ENCODE results near the gene ABCA13. TPM values are rescaled to one million over a fixed set of nuclear protein-coding genes. Genes with fewer than 3 reads are reported as not detected.

The ABCA13 gene
- total and polyA plus RNA-seq, 3 experiments from 2014 or later, result not detected

- Histone ChIP-seq H3K4me3 (ENCODE audit: low read length) (no peak overlapping the region), H3K36me3 (ENCODE audit: insufficient read depth, low read length) (no peaks in the 10 kb centered on the region), H3K9me3 (ENCODE audit: low read length) (no peaks in the 10 kb centered on the region), H3K27ac (ENCODE audit: low read depth, low read length) (no peak overlapping the region), H3K27me3 (ENCODE audit: insufficient read depth, low read length, poor library complexity, severe bottlenecking) (no peaks in the 10 kb centered on the region), H3K4me1 (ENCODE audit: insufficient read depth, low read length) (no peaks in the 10 kb centered on the region)
- H3K27ac Mint-ChIP-seq, result no peak overlapping the region
- H3K4me3 Mint-ChIP-seq, result no peak overlapping the region
- no peaks in the 10 kb centered on the region for H3K27me3 Mint-ChIP-seq
- H3K36me3 Mint-ChIP-seq, result peaks cover 0 to 2% (median 0%) of the 10 kb centered on the region in 3 donors
- ChIA-PET CTCF (no interaction called here), POLR2A (no interaction called here)
- no peak for DNase-seq
- peaks cover 0 to 2% (median 0%) of the 10 kb centered on the region in 5 donors for H3K9me3 Mint-ChIP-seq
- no peaks in the 10 kb centered on the region for H3K4me1 Mint-ChIP-seq
Measured at GRCh38 chr7:48637382-48637781, 466.1 kb downstream of the ABCA13 start.

- Mint-ChIP-seq H3K9me3 (peaks cover 0 to 2% (median 0%) of the 10 kb centered on the region in 5 donors), H3K4me3 (no peak overlapping the region), H3K27ac (no peak overlapping the region), H3K36me3 (peaks cover 0 to 2% (median 0%) of the 10 kb centered on the region in 3 donors), H3K4me1 (no peaks in the 10 kb centered on the region), H3K27me3 (no peaks in the 10 kb centered on the region)
- CTCF ChIA-PET, result no interaction called here
- POLR2A ChIA-PET, result no interaction called here
- H3K4me3 ChIP-seq (ENCODE audit: low read length), result no peak overlapping the region
- no peaks in the 10 kb centered on the region for H3K36me3 ChIP-seq (ENCODE audit: insufficient read depth, low read length)
- no peaks in the 10 kb centered on the region for H3K4me1 ChIP-seq (ENCODE audit: insufficient read depth, low read length)
- no peaks in the 10 kb centered on the region for H3K9me3 ChIP-seq (ENCODE audit: low read length)
- DNase-seq, result no peak
- no peak overlapping the region for H3K27ac ChIP-seq (ENCODE audit: low read depth, low read length)
- no peaks in the 10 kb centered on the region for H3K27me3 ChIP-seq (ENCODE audit: insufficient read depth, low read length, poor library complexity, severe bottlenecking)
Measured at GRCh38 chr7:48638041-48638440, 466.8 kb downstream of the ABCA13 start.

DNA sequence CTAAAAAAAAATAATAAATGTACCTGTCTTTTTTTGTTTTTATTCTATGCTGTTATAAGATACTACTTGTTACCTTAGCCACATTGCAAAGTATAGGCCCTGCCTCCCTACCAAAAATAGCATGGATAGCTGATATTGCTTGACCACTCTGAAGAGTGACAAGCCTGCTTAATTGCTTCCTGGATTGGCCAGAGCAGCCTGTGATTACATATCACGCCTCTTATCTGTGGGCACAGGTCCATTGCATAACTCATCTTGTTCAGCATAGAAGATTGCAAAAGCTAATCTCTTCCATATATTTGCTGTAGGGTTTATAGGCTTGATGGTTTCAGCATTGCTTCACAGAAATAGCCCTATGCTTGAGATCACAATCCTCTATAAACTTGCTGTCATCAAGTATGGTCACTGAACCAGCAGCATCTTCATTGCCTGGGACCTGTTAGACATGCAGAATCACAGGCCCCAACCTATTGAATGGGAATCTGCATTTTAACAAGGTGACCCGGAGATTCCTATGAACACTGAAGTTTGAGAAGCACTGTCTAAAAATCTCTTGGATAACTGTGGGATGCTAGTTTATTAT, 472.3 kb downstream of the ABCA13 start:
- no peaks in the 10 kb centered on the region for H3K27me3 ChIP-seq (ENCODE audit: insufficient read depth, low read length, poor library complexity, severe bottlenecking)
- Mint-ChIP-seq H3K36me3 (no peaks in the 10 kb centered on the region), H3K9me3 (no peaks in the 10 kb centered on the region), H3K27me3 (no peaks in the 10 kb centered on the region), H3K27ac (no peak overlapping the region), H3K4me3 (no peak overlapping the region), H3K4me1 (no peaks in the 10 kb centered on the region)
- no peaks in the 10 kb centered on the region for H3K9me3 ChIP-seq (ENCODE audit: low read length)
- no peaks in the 10 kb centered on the region for H3K36me3 ChIP-seq (ENCODE audit: insufficient read depth, low read length)
- POLR2A ChIA-PET, result no interaction called here
- CTCF ChIA-PET, result no interaction called here
- no peak overlapping the region for H3K4me3 ChIP-seq (ENCODE audit: low read length)
- no peak for DNase-seq
- no peak overlapping the region for H3K27ac ChIP-seq (ENCODE audit: low read depth, low read length)
- no peaks in the 10 kb centered on the region for H3K4me1 ChIP-seq (ENCODE audit: insufficient read depth, low read length)

DNA sequence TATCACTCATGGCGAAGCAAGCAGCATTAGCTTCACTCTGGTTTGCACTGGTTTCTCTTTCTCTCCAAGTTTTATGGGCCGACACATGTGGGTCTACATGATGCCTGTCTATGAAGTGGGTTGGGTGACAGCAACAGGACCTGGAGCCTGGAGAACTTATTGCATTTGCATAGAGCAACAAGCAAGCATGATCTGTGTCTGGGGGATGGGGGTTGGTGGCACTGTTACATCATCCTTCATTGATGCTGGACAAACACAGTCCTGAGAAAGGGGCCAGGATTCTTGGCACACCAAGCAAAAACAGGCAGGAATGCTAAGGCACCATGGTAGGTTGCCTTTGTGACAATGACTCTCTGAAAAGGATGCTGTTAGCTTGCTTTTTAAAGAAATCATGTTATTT, 486.9 kb downstream of the ABCA13 start:
- H3K4me3 ChIP-seq (ENCODE audit: low read length), result no peak overlapping the region
- DNase-seq, result no peak
- Mint-ChIP-seq H3K36me3 (no peaks in the 10 kb centered on the region), H3K4me3 (no peak overlapping the region), H3K4me1 (no peaks in the 10 kb centered on the region), H3K9me3 (peaks cover 3 to 9% (median 5%) of the 10 kb centered on the region in 5 donors), H3K27ac (no peak overlapping the region), H3K27me3 (no peaks in the 10 kb centered on the region)
- no peaks in the 10 kb centered on the region for H3K4me1 ChIP-seq (ENCODE audit: insufficient read depth, low read length)
- CTCF ChIA-PET, result no interaction called here
- H3K9me3 ChIP-seq (ENCODE audit: low read length), result no peaks in the 10 kb centered on the region
- H3K36me3 ChIP-seq (ENCODE audit: insufficient read depth, low read length), result no peaks in the 10 kb centered on the region
- H3K27ac ChIP-seq (ENCODE audit: low read depth, low read length), result no peak overlapping the region
- no peaks in the 10 kb centered on the region for H3K27me3 ChIP-seq (ENCODE audit: insufficient read depth, low read length, poor library complexity, severe bottlenecking)
- POLR2A ChIA-PET, result no interaction called here

DNA sequence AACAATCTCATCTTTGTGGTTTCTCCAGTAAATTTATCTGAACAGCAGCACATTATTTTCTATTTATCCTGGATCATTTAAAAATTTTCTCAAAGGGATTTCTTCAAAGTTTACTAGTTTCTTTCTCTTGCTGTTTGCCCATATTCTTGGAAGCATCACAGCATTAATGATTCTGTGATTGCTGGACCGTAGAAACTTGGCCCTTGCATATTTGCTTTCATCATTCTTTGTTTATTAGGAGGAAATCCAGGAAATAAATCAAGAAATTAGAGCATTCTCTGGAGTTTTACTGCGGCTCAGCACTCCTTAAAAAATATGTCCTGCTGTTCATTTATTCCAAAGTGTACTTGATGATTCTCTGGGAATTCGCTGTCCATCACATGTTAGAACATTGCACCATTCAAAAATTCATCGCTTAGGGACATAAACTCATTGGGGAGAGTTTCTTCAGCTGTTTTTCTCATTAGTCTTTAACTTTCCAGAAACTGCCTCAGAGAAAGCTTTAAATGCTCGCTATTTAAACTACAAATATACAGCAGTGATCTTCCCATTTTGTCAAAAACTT, 489.1 kb downstream of the ABCA13 start:
- Mint-ChIP-seq H3K4me3 (no peak overlapping the region), H3K9me3 (peaks cover 3 to 8% (median 5%) of the 10 kb centered on the region in 5 donors), H3K4me1 (no peaks in the 10 kb centered on the region), H3K27ac (no peak overlapping the region), H3K36me3 (no peaks in the 10 kb centered on the region), H3K27me3 (peaks cover 0 to 2% of the 10 kb centered on the region in 2 donors)
- CTCF ChIA-PET, result no interaction called here
- H3K4me3 ChIP-seq (ENCODE audit: low read length), result no peak overlapping the region
- H3K4me1 ChIP-seq (ENCODE audit: insufficient read depth, low read length), result no peaks in the 10 kb centered on the region
- POLR2A ChIA-PET, result interaction anchor here (0.6 kb wide), 1 partner anchor 332 kb away, joined by 3 read pairs; no protein-coding TSS in a partner anchor
- no peak overlapping the region for H3K27ac ChIP-seq (ENCODE audit: low read depth, low read length)
- H3K36me3 ChIP-seq (ENCODE audit: insufficient read depth, low read length), result no peaks in the 10 kb centered on the region
- no peaks in the 10 kb centered on the region for H3K9me3 ChIP-seq (ENCODE audit: low read length)
- DNase-seq, result no peak
- H3K27me3 ChIP-seq (ENCODE audit: insufficient read depth, low read length, poor library complexity, severe bottlenecking), result no peaks in the 10 kb centered on the region

GRCh38 chr7:48664241-48664640, 493.0 kb downstream of the ABCA13 start:
- Mint-ChIP-seq H3K9me3 (peaks cover 0 to 8% (median 5%) of the 10 kb centered on the region in 5 donors), H3K4me1 (no peaks in the 10 kb centered on the region), H3K27me3 (peaks cover 0 to 2% of the 10 kb centered on the region in 2 donors), H3K4me3 (no peak overlapping the region), H3K36me3 (no peaks in the 10 kb centered on the region), H3K27ac (no peak overlapping the region)
- Histone ChIP-seq H3K4me3 (ENCODE audit: low read length) (no peak overlapping the region), H3K4me1 (ENCODE audit: insufficient read depth, low read length) (no peaks in the 10 kb centered on the region), H3K9me3 (ENCODE audit: low read length) (no peaks in the 10 kb centered on the region), H3K36me3 (ENCODE audit: insufficient read depth, low read length) (no peaks in the 10 kb centered on the region), H3K27ac (ENCODE audit: low read depth, low read length) (no peak overlapping the region), H3K27me3 (ENCODE audit: insufficient read depth, low read length, poor library complexity, severe bottlenecking) (no peaks in the 10 kb centered on the region)
- ChIA-PET CTCF (no interaction called here), POLR2A (no interaction called here)
- DNase-seq, result no peak

DNA sequence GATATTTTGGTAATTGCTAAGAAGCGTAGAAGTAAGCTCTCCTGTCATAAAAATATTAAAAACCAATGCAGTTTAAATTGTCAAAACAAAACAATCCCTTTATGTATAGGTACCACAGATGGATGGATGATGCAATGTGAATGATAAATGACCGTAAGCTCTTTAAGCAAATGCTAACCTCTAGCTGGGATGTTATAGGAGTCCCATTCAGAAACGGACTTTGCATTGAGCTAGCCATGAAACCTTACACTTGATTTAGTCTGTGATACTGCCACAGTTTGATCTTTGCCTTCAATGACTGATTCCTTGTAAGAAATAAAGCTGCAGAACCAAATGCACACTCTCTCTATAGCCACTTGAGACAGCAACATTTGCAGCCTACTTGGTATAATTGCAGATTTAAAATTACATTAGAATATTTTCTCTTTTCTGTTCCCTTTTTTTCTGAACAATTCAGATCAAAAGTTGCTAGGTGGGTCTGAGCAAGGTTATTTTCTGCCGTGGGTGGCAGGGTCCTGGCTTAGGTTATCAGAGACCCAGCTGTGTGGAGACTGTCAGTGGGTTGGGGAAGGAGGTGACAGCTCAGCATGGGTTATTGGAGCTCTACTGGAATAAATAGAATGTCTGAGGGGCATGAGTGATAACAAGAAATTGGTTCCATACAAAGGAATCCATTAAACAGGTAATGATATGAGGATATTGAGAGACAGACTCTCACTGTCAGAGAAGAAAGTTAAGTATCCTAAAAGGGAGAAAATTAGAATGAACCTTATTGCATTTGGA, 494.3 kb downstream of the ABCA13 start:
- H3K27ac ChIP-seq (ENCODE audit: low read depth, low read length), result no peak overlapping the region
- ChIA-PET CTCF (no interaction called here), POLR2A (no interaction called here)
- no peaks in the 10 kb centered on the region for H3K4me1 ChIP-seq (ENCODE audit: insufficient read depth, low read length)
- Mint-ChIP-seq H3K27ac (no peak overlapping the region), H3K36me3 (no peaks in the 10 kb centered on the region), H3K4me1 (no peaks in the 10 kb centered on the region), H3K27me3 (peaks cover 0 to 2% of the 10 kb centered on the region in 2 donors), H3K9me3 (peaks cover 0 to 8% (median 4%) of the 10 kb centered on the region in 5 donors), H3K4me3 (no peak overlapping the region)
- H3K27me3 ChIP-seq (ENCODE audit: insufficient read depth, low read length, poor library complexity, severe bottlenecking), result no peaks in the 10 kb centered on the region
- H3K36me3 ChIP-seq (ENCODE audit: insufficient read depth, low read length), result no peaks in the 10 kb centered on the region
- no peak overlapping the region for H3K4me3 ChIP-seq (ENCODE audit: low read length)
- H3K9me3 ChIP-seq (ENCODE audit: low read length), result no peaks in the 10 kb centered on the region
- no peak for DNase-seq

DNA sequence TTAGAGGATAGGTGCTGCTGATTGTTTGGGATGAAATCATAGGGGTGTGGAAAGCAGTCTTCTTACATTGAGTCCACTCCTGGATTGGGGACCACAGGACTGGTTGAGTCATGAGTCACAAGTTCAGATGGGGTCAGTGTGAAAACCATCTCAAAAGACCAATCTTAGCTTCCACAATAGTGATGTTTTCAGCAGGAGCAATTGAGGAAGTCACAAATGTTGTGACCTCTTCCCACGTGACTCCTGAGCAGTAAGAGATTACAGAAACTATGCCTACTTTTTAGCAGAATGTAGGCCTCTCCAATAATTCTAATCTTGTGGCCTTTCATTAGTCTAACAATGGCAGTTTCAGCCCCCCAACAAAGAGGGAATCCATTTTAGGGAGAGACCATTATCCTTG, 496.1 kb downstream of the ABCA13 start:
- no peak for DNase-seq
- no peaks in the 10 kb centered on the region for H3K9me3 ChIP-seq (ENCODE audit: low read length)
- H3K36me3 ChIP-seq (ENCODE audit: insufficient read depth, low read length), result no peaks in the 10 kb centered on the region
- no peak overlapping the region for H3K4me3 ChIP-seq (ENCODE audit: low read length)
- Mint-ChIP-seq H3K27me3 (peaks cover 0 to 2% of the 10 kb centered on the region in 2 donors), H3K4me3 (no peak overlapping the region), H3K36me3 (no peaks in the 10 kb centered on the region), H3K4me1 (no peaks in the 10 kb centered on the region), H3K27ac (no peak overlapping the region), H3K9me3 (peaks cover 0 to 10% (median 3%) of the 10 kb centered on the region in 5 donors)
- H3K27me3 ChIP-seq (ENCODE audit: insufficient read depth, low read length, poor library complexity, severe bottlenecking), result no peaks in the 10 kb centered on the region
- ChIA-PET CTCF (no interaction called here), POLR2A (no interaction called here)
- no peaks in the 10 kb centered on the region for H3K4me1 ChIP-seq (ENCODE audit: insufficient read depth, low read length)
- H3K27ac ChIP-seq (ENCODE audit: low read depth, low read length), result no peak overlapping the region

All from CD8-positive, alpha-beta memory T cell (primary cell).